Mesothelial cell of epicardium (in vitro differentiated cells): Measurements from ENCODE around the gene GRIK1. TPM values are rescaled to one million over a fixed set of nuclear protein-coding genes. Genes with fewer than 3 reads are reported as not detected.

Experiments used
- DNase-seq, 2 experiments: peaks; one replicate each; pipeline ENCODE4 v3.0.0; 2021; ENCODE audit warnings: low spot score in 2 of 2; ENCODE audit not compliant: unreplicated experiment in 2 of 2
- H3K27ac Mint-ChIP-seq: 2 replicates; pipeline ENCODE4 v1.8.0; 2021; ENCODE audit warnings: mixed read lengths
- H3K27me3 Mint-ChIP-seq: 2 replicates; pipeline ENCODE4 v1.8.0; 2021; ENCODE audit warnings: low read depth, mixed read lengths
- H3K36me3 Mint-ChIP-seq: 2 replicates; pipeline ENCODE4 v1.8.0; 2021; ENCODE audit warnings: mixed read lengths
- H3K4me1 Mint-ChIP-seq: 2 replicates; pipeline ENCODE4 v1.8.0; 2021; ENCODE audit warnings: mixed read lengths
- H3K4me3 Mint-ChIP-seq: 2 replicates; pipeline ENCODE4 v1.8.0; 2021; ENCODE audit warnings: mild to moderate bottlenecking, moderate library complexity, mixed read lengths
- H3K9me3 Mint-ChIP-seq: 2 replicates; pipeline ENCODE4 v1.8.0; 2021; ENCODE audit warnings: mixed read lengths
- CTCF ChIP-seq: fragments of 200-600 bp; sonication (generic); IDR thresholded peaks from one replicate; pipeline ENCODE4 v1.5.0; 2021; ENCODE audit warnings: antibody characterized with exemption; ENCODE audit not compliant: unreplicated experiment
- total RNA-seq: library from RNA; stranded (reverse); gene quantifications from 3 replicates; pipeline ENCODE4 v1.2.1, GENCODE V29; 2021

The GRIK1 gene
- total RNA-seq, 1 donor from 2014 or later, result 5.9 TPM

- DNase-seq, result no peak
- no peak for TF ChIP-seq CTCF
- Mint-ChIP-seq H3K27me3 (no peaks in the 10 kb centered on the region), H3K9me3 (peaks cover 28% of the 10 kb centered on the region), H3K4me1 (no peaks in the 10 kb centered on the region), H3K36me3 (no peaks in the 10 kb centered on the region), H3K4me3 (no peak overlapping the region), H3K27ac (no peak overlapping the region)
These were observed 110.1 kb downstream of the GRIK1 start for GRCh38 chr21:29829564-29830275.

GRCh38 chr21:29827647-29828046 is 112.1 kb downstream of the GRIK1 start:
- H3K9me3 Mint-ChIP-seq, result peaks cover 16% of the 10 kb centered on the region
- no peaks in the 10 kb centered on the region for H3K27me3 Mint-ChIP-seq
- no peak for DNase-seq
- H3K36me3 Mint-ChIP-seq, result no peaks in the 10 kb centered on the region
- no peaks in the 10 kb centered on the region for H3K4me1 Mint-ChIP-seq
- no peak overlapping the region for H3K27ac Mint-ChIP-seq
- no peak overlapping the region for H3K4me3 Mint-ChIP-seq
- no peak for TF ChIP-seq CTCF

- Mint-ChIP-seq H3K27ac (no peak overlapping the region), H3K4me3 (no peak overlapping the region), H3K4me1 (no peaks in the 10 kb centered on the region), H3K36me3 (no peaks in the 10 kb centered on the region), H3K9me3 (peaks cover 12% of the 10 kb centered on the region), H3K27me3 (no peaks in the 10 kb centered on the region)
- DNase-seq, result no peak
- no peak for TF ChIP-seq CTCF
These were observed 112.6 kb downstream of the GRIK1 start for GRCh38 chr21:29827236-29827635.

- Mint-ChIP-seq H3K4me1 (no peaks in the 10 kb centered on the region), H3K27me3 (no peaks in the 10 kb centered on the region), H3K9me3 (peaks cover 3% of the 10 kb centered on the region), H3K27ac (no peak overlapping the region), H3K36me3 (no peaks in the 10 kb centered on the region), H3K4me3 (no peak overlapping the region)
- no peak for DNase-seq
- no peak for TF ChIP-seq CTCF
These were observed 113.4 kb downstream of the GRIK1 start for GRCh38 chr21:29826386-29826785.

- H3K9me3 Mint-ChIP-seq, result no peaks in the 10 kb centered on the region
- no peak overlapping the region for H3K4me3 Mint-ChIP-seq
- H3K36me3 Mint-ChIP-seq, result no peaks in the 10 kb centered on the region
- H3K27ac Mint-ChIP-seq, result no peak overlapping the region
- DNase-seq, result no peak
- no peaks in the 10 kb centered on the region for H3K4me1 Mint-ChIP-seq
- TF ChIP-seq CTCF, result no peak
- H3K27me3 Mint-ChIP-seq, result no peaks in the 10 kb centered on the region
These were observed 113.9 kb downstream of the GRIK1 start for GRCh38 chr21:29825936-29826335.

- no peaks in the 10 kb centered on the region for H3K9me3 Mint-ChIP-seq
- H3K36me3 Mint-ChIP-seq, result no peaks in the 10 kb centered on the region
- no peaks in the 10 kb centered on the region for H3K4me1 Mint-ChIP-seq
- H3K27me3 Mint-ChIP-seq, result no peaks in the 10 kb centered on the region
- no peak for DNase-seq
- TF ChIP-seq CTCF, result no peak
- no peak overlapping the region for H3K27ac Mint-ChIP-seq
- H3K4me3 Mint-ChIP-seq, result no peak overlapping the region
These were observed 114.5 kb downstream of the GRIK1 start for GRCh38 chr21:29825345-29825744.
